Stomach (tissue), 9 donors: Measurements from ENCODE around the gene ABCD2. TPM values are rescaled to one million over a fixed set of nuclear protein-coding genes. Genes with fewer than 3 reads are reported as not detected.

ENCODE experiments used
- DNase-seq, 2 donors: peaks; one replicate each; pipeline versions ENCODE4 v3.0.0 to v3.0.0-alpha.2; 2013 to 2019
- H3K27ac ChIP-seq, 5 donors: fragments of 200-600 bp in 4 of 5; sonication (generic) in 4 of 5; one replicate each; pipeline ENCODE4 v1.5.1; 2013 to 2019; ENCODE audit warnings: mild to moderate bottlenecking in 1 of 5, moderate library complexity in 1 of 5
- H3K27me3 ChIP-seq, 3 donors: fragments of 200-600 bp; sonication (generic); one replicate each; pipeline ENCODE4 v1.5.1; 2017 to 2019; ENCODE audit warnings: mixed run types in 1 of 3
- H3K36me3 ChIP-seq, 4 donors: fragments of 200-600 bp; sonication (generic); 1 replicate in 3 of 4; 2 replicates in 1 of 4; pipeline ENCODE4 v1.5.1; 2016 to 2019
- H3K4me1 ChIP-seq, 4 donors: fragments of 200-600 bp; sonication (generic); one replicate each; pipeline ENCODE4 v1.5.1; 2016 to 2019
- H3K4me3 ChIP-seq, 4 donors: fragments of 200-600 bp; sonication (generic) in 3 of 4; one replicate each; pipeline ENCODE4 v1.5.1; 2016 to 2019; ENCODE audit warnings: mild to moderate bottlenecking in 1 of 4
- H3K9me3 ChIP-seq, 4 donors: fragments of 200-600 bp; sonication (generic); one replicate each; pipeline ENCODE4 v1.5.1; 2016 to 2019
- CTCF ChIP-seq, 7 experiments: fragments of 450-650 bp in 4 of 7; fragments of 200-600 bp in 3 of 7; sonication (generic) in 3 of 7; IDR thresholded peaks; one replicate each; pipeline ENCODE4 v1.5.1; 2016 to 2019; ENCODE audit warnings: antibody characterized with exemption in 7 of 7, control low read depth in 2 of 7, mild to moderate bottlenecking in 1 of 7
- EP300 ChIP-seq: sonication (generic); formaldehyde crosslinking; IDR thresholded peaks from one replicate; pipeline ENCODE4 v1.6.1; 2017; ENCODE audit warnings: antibody characterized with exemption
- POLR2A ChIP-seq, 4 donors: fragments of 450-650 bp; IDR thresholded peaks; one replicate each; pipeline ENCODE4 v1.6.1; 2016; ENCODE audit warnings: antibody characterized with exemption in 4 of 4, control low read depth in 2 of 4, mild to moderate bottlenecking in 1 of 4, moderate library complexity in 1 of 4
- POLR2AphosphoS5 ChIP-seq, 3 donors: sonication (generic); formaldehyde crosslinking; IDR thresholded peaks; one replicate each; pipeline ENCODE4 v1.6.1; 2016; ENCODE audit warnings: antibody characterized with exemption in 3 of 3
- WGBS, 5 donors: extraction: QIAGEN DNeasy Blood & Tissue Kit in 3 of 5; methylation state at CpG; one replicate each; pipeline versions ENCODE4 v1.1.5 to v1.1.7; 2013 to 2018; 5-methylcytosine and 5-hydroxymethylcytosine counted together
- intact Hi-C: fragments of 100-400 bp; cut with DNase I; formaldehyde crosslinking; loops from one replicate; pipeline ENCODE4 v1.15.1; 2023; ENCODE audit warnings: low total_unique reads
- polyA plus RNA-seq, 3 donors: library from polyadenylated mRNA; stranded (reverse); fragments of 200-250 nt; gene quantifications; one replicate each; pipeline ENCODE4 v1.2.3, GENCODE V29; 2013
- total RNA-seq, 5 donors: library from RNA; depleted of rRNA; stranded (reverse); fragments of >200 nt; gene quantifications; one replicate each; pipeline versions ENCODE4 v1.1.0 to v1.2.3, GENCODE V29; 2014 to 2016
- donor health status: healthy with polysubstance abuse.
- donor health status: Bipolar disorder and iron deficiency.
- donor health status: healthy.

Gene ABCD2
- total and polyA plus RNA-seq, 8 donors: 0.06 to 4.9 (median 0.72) TPM; not detected in 2

GRCh38 chr12:39621670-39622069, 2.1 kb upstream of the ABCD2 start:
- TF ChIP-seq EP300: no peak
- TF ChIP-seq POLR2A (IDR thresholded peaks at IDR 0.05): no peak
- TF ChIP-seq CTCF (IDR thresholded peaks at IDR 0.05): no peak
- TF ChIP-seq POLR2AphosphoS5 (IDR thresholded peaks at IDR 0.05): no peak

GRCh38 chr12:39620659-39621658, 1.4 kb upstream of the ABCD2 start:
- DNase-seq: no peak
- intact Hi-C loops: no loop called here
- peak overlapping the region; percentile 44 to 52 (median 50) for H3K4me3 ChIP-seq
- peaks cover 0 to 22% (median 11%) of the 10 kb centered on the region in 4 donors for H3K4me1 ChIP-seq
- 65 to 69% (median 68%) methylated on average over 11 of the region's 11 CpGs for WGBS, 5 donors
- H3K9me3 ChIP-seq: no peaks in the 10 kb centered on the region
- H3K27me3 ChIP-seq: no peaks in the 10 kb centered on the region
- H3K27ac ChIP-seq: peak overlapping the region in 4 of 5 donors; percentile 71 to 85 (median 72)
- H3K36me3 ChIP-seq: no peaks in the 10 kb centered on the region
- no peak for TF ChIP-seq EP300
- no peak for TF ChIP-seq CTCF (IDR thresholded peaks at IDR 0.05)
- no peak for TF ChIP-seq POLR2AphosphoS5 (IDR thresholded peaks at IDR 0.05)
- no peak for TF ChIP-seq POLR2A (IDR thresholded peaks at IDR 0.05)

More at GRCh38 chr12:39621670-39622069, 2.1 kb upstream of the ABCD2 start:
- intact Hi-C loops: no loop called here
- H3K36me3 ChIP-seq: no peaks in the 10 kb centered on the region
- H3K9me3 ChIP-seq: no peaks in the 10 kb centered on the region
- H3K27ac ChIP-seq: peak overlapping the region in 3 of 5 donors; percentile 17 to 73 (median 41)
- DNase-seq: no peak
- no peak overlapping the region for H3K4me3 ChIP-seq
- H3K27me3 ChIP-seq: no peaks in the 10 kb centered on the region
- H3K4me1 ChIP-seq: peaks cover 0 to 22% (median 11%) of the 10 kb centered on the region in 4 donors

GRCh38 chr12:39619316-39619659, 315 bp downstream of the ABCD2 start:
- TF ChIP-seq POLR2AphosphoS5 (IDR thresholded peaks at IDR 0.05) (no peak), CTCF (IDR thresholded peaks at IDR 0.05) (no peak), POLR2A (IDR thresholded peaks at IDR 0.05) (no peak), EP300 (no peak)
- DNase-seq: no peak
- no peaks in the 10 kb centered on the region for H3K9me3 ChIP-seq
- no peaks in the 10 kb centered on the region for H3K27me3 ChIP-seq
- intact Hi-C loops: no loop called here
- H3K36me3 ChIP-seq: no peaks in the 10 kb centered on the region
- H3K4me1 ChIP-seq: peaks cover 0 to 22% (median 11%) of the 10 kb centered on the region in 4 donors
- H3K4me3 ChIP-seq: peak overlapping the region; percentile 44 to 52 (median 50)
- WGBS, 5 donors: 12 to 30% (median 18%) methylated on average over 10 of the region's 10 CpGs
- H3K27ac ChIP-seq: peak overlapping the region in 4 of 5 donors; percentile 71 to 85 (median 72)

GRCh38 chr12:39618701-39619100, 902 bp downstream of the ABCD2 start:
- intact Hi-C loops: no loop called here
- 61 to 80% (median 76%) methylated on average over 5 of the region's 5 CpGs for WGBS, 5 donors
- Histone ChIP-seq H3K4me1 (peaks cover 0 to 22% (median 11%) of the 10 kb centered on the region in 4 donors), H3K4me3 (peak overlapping the region in 3 of 4 donors; percentile 44 to 51 (median 50)), H3K36me3 (no peaks in the 10 kb centered on the region), H3K27me3 (no peaks in the 10 kb centered on the region), H3K9me3 (no peaks in the 10 kb centered on the region), H3K27ac (peak overlapping the region in 4 of 5 donors; percentile 71 to 85 (median 72))
- TF ChIP-seq CTCF (IDR thresholded peaks at IDR 0.05) (no peak), POLR2A (IDR thresholded peaks at IDR 0.05) (no peak), EP300 (no peak), POLR2AphosphoS5 (IDR thresholded peaks at IDR 0.05) (no peak)
- no peak for DNase-seq
